ENCODE data around the gene TDRD9.

The TDRD9 gene

GRCh38 chr14:104037903-104038302, 109.6 kb downstream of the TDRD9 start:
- DNase-seq: no peak

- DNase-seq: no peak
These were observed 111.0 kb downstream of the TDRD9 start for GRCh38 chr14:104039214-104039613.

- no peak for DNase-seq
These were observed 112.3 kb downstream of the TDRD9 start for GRCh38 chr14:104040539-104040938.

- no peak for DNase-seq
These were observed 113.3 kb downstream of the TDRD9 start for GRCh38 chr14:104041430-104042104.

- no peak for DNase-seq
These were observed 115.8 kb downstream of the TDRD9 start for GRCh38 chr14:104044016-104044415.

GRCh38 chr14:104047761-104048160, 119.5 kb downstream of the TDRD9 start:
- DNase-seq: no peak

GRCh38 chr14:104048758-104049507, 120.7 kb downstream of the TDRD9 start:
- DNase-seq: peak; percentile 51

GRCh38 chr14:104049576-104050240, 121.5 kb downstream of the TDRD9 start:
- DNase-seq: no peak

GRCh38 chr14:104051092-104051813, 123.0 kb downstream of the TDRD9 start:
- DNase-seq: no peak

GRCh38 chr14:104054222-104054905, 126.1 kb downstream of the TDRD9 start:
- no peak for DNase-seq

- no peak for DNase-seq
These were observed 134.0 kb downstream of the TDRD9 start for GRCh38 chr14:104062281-104062680.

- DNase-seq: no peak
These were observed 135.7 kb downstream of the TDRD9 start for GRCh38 chr14:104064003-104064402.

GRCh38 chr14:104066279-104066678, 138.0 kb downstream of the TDRD9 start:
- DNase-seq: no peak

- no peak for DNase-seq
These were observed 138.6 kb downstream of the TDRD9 start for GRCh38 chr14:104066719-104067295.

GRCh38 chr14:104069541-104069940, 141.3 kb downstream of the TDRD9 start:
- DNase-seq: no peak

- peak; percentile 7 for DNase-seq
These were observed 144.3 kb downstream of the TDRD9 start for GRCh38 chr14:104072586-104072985.

- DNase-seq: no peak
These were observed 145.5 kb downstream of the TDRD9 start for GRCh38 chr14:104073764-104074163.

GRCh38 chr14:104075530-104076151, 147.4 kb downstream of the TDRD9 start:
- no peak for DNase-seq

GRCh38 chr14:104076743-104077142, 148.5 kb downstream of the TDRD9 start:
- no peak for DNase-seq

- DNase-seq: peak; percentile 85
These were observed 149.8 kb downstream of the TDRD9 start for GRCh38 chr14:104078031-104078455.

GRCh38 chr14:104080376-104081260, 152.4 kb downstream of the TDRD9 start:
- DNase-seq: no peak
